Measurements from ENCODE around the gene NDFIP2. TPM values are rescaled to one million over a fixed set of nuclear protein-coding genes. Genes with fewer than 3 reads are reported as not detected.
A peak's percentile ranks its signal among the peaks of the same experiment; 100 is the strongest.

NDFIP2 gene
- total and polyA plus RNA-seq, 5 donors from 2014 or later = 2.9 to 5.4 (median 4.7) TPM

GRCh38 chr13:79442221-79442620 lies 38.7 kb upstream of the NDFIP2 start:
- Histone ChIP-seq H3K4me1 (ENCODE audit: control insufficient read depth, insufficient read depth, low read length, poor library complexity, severe bottlenecking) (no peaks in the 10 kb centered on the region), H3K9me3 (ENCODE audit: control insufficient read depth in 2 of 2, low read length in 2 of 2) (no peaks in the 10 kb centered on the region), H3K4me3 (ENCODE audit: low read depth, low read length) (no peak overlapping the region), H3K36me3 (ENCODE audit: control insufficient read depth, insufficient read depth, low read length) (no peaks in the 10 kb centered on the region), H3K27me3 (ENCODE audit: control insufficient read depth, insufficient read depth, low read length) (no peaks in the 10 kb centered on the region), H3K27ac (ENCODE audit: insufficient read depth, low read length, poor library complexity, severe bottlenecking) (no peak overlapping the region)
- Mint-ChIP-seq H3K27ac (no peak overlapping the region), H3K9me3 (no peaks in the 10 kb centered on the region), H3K4me1 (peaks cover 0 to 10% (median 3%) of the 10 kb centered on the region in 4 donors), H3K27me3 (no peaks in the 10 kb centered on the region), H3K4me3 (no peak overlapping the region), H3K36me3 (no peaks in the 10 kb centered on the region)
- ATAC-seq (ENCODE audit: low read depth in 2 of 2) (no peak), DNase-seq (no peak)

- Mint-ChIP-seq H3K4me1 (peaks cover 0 to 14% (median 3%) of the 10 kb centered on the region in 4 donors), H3K36me3 (no peaks in the 10 kb centered on the region), H3K27ac (no peak overlapping the region), H3K27me3 (no peaks in the 10 kb centered on the region), H3K4me3 (no peak overlapping the region), H3K9me3 (no peaks in the 10 kb centered on the region)
- Histone ChIP-seq H3K27ac (ENCODE audit: insufficient read depth, low read length, poor library complexity, severe bottlenecking) (no peak overlapping the region), H3K27me3 (ENCODE audit: control insufficient read depth, insufficient read depth, low read length) (no peaks in the 10 kb centered on the region), H3K9me3 (ENCODE audit: control insufficient read depth in 2 of 2, low read length in 2 of 2) (no peaks in the 10 kb centered on the region), H3K4me3 (ENCODE audit: low read depth, low read length) (no peak overlapping the region), H3K36me3 (ENCODE audit: control insufficient read depth, insufficient read depth, low read length) (no peaks in the 10 kb centered on the region), H3K4me1 (ENCODE audit: control insufficient read depth, insufficient read depth, low read length, poor library complexity, severe bottlenecking) (no peaks in the 10 kb centered on the region)
- DNase-seq = no peak
- no peak for ATAC-seq (ENCODE audit: low read depth in 2 of 2)
These were observed 38.2 kb upstream of the NDFIP2 start for GRCh38 chr13:79442706-79443105.

GRCh38 chr13:79445968-79446645 lies 34.8 kb upstream of the NDFIP2 start:
- no peaks in the 10 kb centered on the region for H3K27me3 Mint-ChIP-seq
- H3K9me3 ChIP-seq (ENCODE audit: control insufficient read depth in 2 of 2, low read length in 2 of 2) = no peaks in the 10 kb centered on the region
- H3K27ac Mint-ChIP-seq = peak overlapping the region in 1 of 3 donors; percentile 62
- H3K4me3 ChIP-seq (ENCODE audit: low read depth, low read length) = no peak overlapping the region
- no peaks in the 10 kb centered on the region for H3K27me3 ChIP-seq (ENCODE audit: control insufficient read depth, insufficient read depth, low read length)
- ATAC-seq (ENCODE audit: low read depth in 2 of 2) (no peak), DNase-seq (peak in 1 of 3 donors; percentile 12)
- no peaks in the 10 kb centered on the region for H3K36me3 ChIP-seq (ENCODE audit: control insufficient read depth, insufficient read depth, low read length)
- H3K9me3 Mint-ChIP-seq = peaks cover 0 to 1% (median 0%) of the 10 kb centered on the region in 7 donors
- peaks cover 9 to 26% (median 21%) of the 10 kb centered on the region in 4 donors for H3K4me1 Mint-ChIP-seq
- H3K27ac ChIP-seq (ENCODE audit: insufficient read depth, low read length, poor library complexity, severe bottlenecking) = no peak overlapping the region
- H3K4me3 Mint-ChIP-seq = no peak overlapping the region
- no peaks in the 10 kb centered on the region for H3K36me3 Mint-ChIP-seq
- peaks cover 18% of the 10 kb centered on the region for H3K4me1 ChIP-seq (ENCODE audit: control insufficient read depth, insufficient read depth, low read length, poor library complexity, severe bottlenecking)

GRCh38 chr13:79447141-79447540 lies 33.8 kb upstream of the NDFIP2 start:
- H3K36me3 ChIP-seq (ENCODE audit: control insufficient read depth, insufficient read depth, low read length) = no peaks in the 10 kb centered on the region
- Mint-ChIP-seq H3K4me1 (peaks cover 11 to 36% (median 30%) of the 10 kb centered on the region in 4 donors), H3K9me3 (peaks cover 0 to 1% (median 0%) of the 10 kb centered on the region in 7 donors), H3K36me3 (no peaks in the 10 kb centered on the region), H3K27me3 (no peaks in the 10 kb centered on the region), H3K4me3 (no peak overlapping the region), H3K27ac (no peak overlapping the region)
- no peak for DNase-seq
- H3K4me3 ChIP-seq (ENCODE audit: low read depth, low read length) = no peak overlapping the region
- H3K4me1 ChIP-seq (ENCODE audit: control insufficient read depth, insufficient read depth, low read length, poor library complexity, severe bottlenecking) = peaks cover 28% of the 10 kb centered on the region
- no peaks in the 10 kb centered on the region for H3K9me3 ChIP-seq (ENCODE audit: control insufficient read depth in 2 of 2, low read length in 2 of 2)
- no peak overlapping the region for H3K27ac ChIP-seq (ENCODE audit: insufficient read depth, low read length, poor library complexity, severe bottlenecking)
- ATAC-seq (ENCODE audit: low read depth in 2 of 2) = no peak
- no peaks in the 10 kb centered on the region for H3K27me3 ChIP-seq (ENCODE audit: control insufficient read depth, insufficient read depth, low read length)

- H3K4me1 ChIP-seq (ENCODE audit: control insufficient read depth, insufficient read depth, low read length, poor library complexity, severe bottlenecking) = peaks cover 32% of the 10 kb centered on the region
- H3K27me3 ChIP-seq (ENCODE audit: control insufficient read depth, insufficient read depth, low read length) = no peaks in the 10 kb centered on the region
- no peaks in the 10 kb centered on the region for H3K9me3 ChIP-seq (ENCODE audit: control insufficient read depth in 2 of 2, low read length in 2 of 2)
- H3K4me3 Mint-ChIP-seq = no peak overlapping the region
- H3K27me3 Mint-ChIP-seq = no peaks in the 10 kb centered on the region
- H3K4me1 Mint-ChIP-seq = peaks cover 16 to 41% (median 36%) of the 10 kb centered on the region in 4 donors
- H3K36me3 ChIP-seq (ENCODE audit: control insufficient read depth, insufficient read depth, low read length) = no peaks in the 10 kb centered on the region
- no peak overlapping the region for H3K27ac Mint-ChIP-seq
- H3K9me3 Mint-ChIP-seq = peaks cover 0 to 1% (median 0%) of the 10 kb centered on the region in 7 donors
- no peak overlapping the region for H3K27ac ChIP-seq (ENCODE audit: insufficient read depth, low read length, poor library complexity, severe bottlenecking)
- no peak overlapping the region for H3K4me3 ChIP-seq (ENCODE audit: low read depth, low read length)
- no peak for DNase-seq
- ATAC-seq (ENCODE audit: low read depth in 2 of 2) = no peak
- H3K36me3 Mint-ChIP-seq = no peaks in the 10 kb centered on the region
These were observed 33.2 kb upstream of the NDFIP2 start for GRCh38 chr13:79447741-79448140.

- Histone ChIP-seq H3K4me3 (ENCODE audit: low read depth, low read length) (no peak overlapping the region), H3K27ac (ENCODE audit: insufficient read depth, low read length, poor library complexity, severe bottlenecking) (no peak overlapping the region), H3K36me3 (ENCODE audit: control insufficient read depth, insufficient read depth, low read length) (no peaks in the 10 kb centered on the region), H3K9me3 (ENCODE audit: control insufficient read depth in 2 of 2, low read length in 2 of 2) (no peaks in the 10 kb centered on the region), H3K27me3 (ENCODE audit: control insufficient read depth, insufficient read depth, low read length) (no peaks in the 10 kb centered on the region), H3K4me1 (ENCODE audit: control insufficient read depth, insufficient read depth, low read length, poor library complexity, severe bottlenecking) (peaks cover 32% of the 10 kb centered on the region)
- Mint-ChIP-seq H3K27ac (no peak overlapping the region), H3K36me3 (no peaks in the 10 kb centered on the region), H3K9me3 (peaks cover 0 to 1% (median 0%) of the 10 kb centered on the region in 7 donors), H3K27me3 (no peaks in the 10 kb centered on the region), H3K4me1 (peaks cover 16 to 45% (median 38%) of the 10 kb centered on the region in 4 donors), H3K4me3 (no peak overlapping the region)
- ATAC-seq (ENCODE audit: low read depth in 2 of 2) (no peak), DNase-seq (peak in 1 of 3 donors; percentile 21)
These were observed 32.5 kb upstream of the NDFIP2 start for GRCh38 chr13:79448413-79448812.

GRCh38 chr13:79450110-79450509 lies 30.8 kb upstream of the NDFIP2 start:
- H3K4me1 Mint-ChIP-seq = peaks cover 18 to 48% (median 38%) of the 10 kb centered on the region in 4 donors
- no peak for DNase-seq

GRCh38 chr13:79451500-79451962 lies 29.4 kb upstream of the NDFIP2 start:
- peak overlapping the region; percentile 16 to 67 (median 32) for H3K4me3 Mint-ChIP-seq
- DNase-seq (peak; percentile 54 to 92 (median 56)), ATAC-seq (ENCODE audit: low read depth in 2 of 2) (peak; percentile 100)
- H3K27me3 Mint-ChIP-seq = no peaks in the 10 kb centered on the region
- peaks cover 18 to 48% (median 32%) of the 10 kb centered on the region in 4 donors for H3K4me1 Mint-ChIP-seq
- no peaks in the 10 kb centered on the region for H3K36me3 Mint-ChIP-seq
- peak overlapping the region; percentile 62 for H3K27ac ChIP-seq (ENCODE audit: insufficient read depth, low read length, poor library complexity, severe bottlenecking)
- no peaks in the 10 kb centered on the region for H3K27me3 ChIP-seq (ENCODE audit: control insufficient read depth, insufficient read depth, low read length)
- peak overlapping the region; percentile 50 to 98 (median 77) for H3K27ac Mint-ChIP-seq
- no peaks in the 10 kb centered on the region for H3K36me3 ChIP-seq (ENCODE audit: control insufficient read depth, insufficient read depth, low read length)
- no peaks in the 10 kb centered on the region for H3K9me3 ChIP-seq (ENCODE audit: control insufficient read depth in 2 of 2, low read length in 2 of 2)
- H3K4me3 ChIP-seq (ENCODE audit: low read depth, low read length) = peak overlapping the region; percentile 45
- H3K9me3 Mint-ChIP-seq = peaks cover 0 to 1% (median 0%) of the 10 kb centered on the region in 7 donors
- H3K4me1 ChIP-seq (ENCODE audit: control insufficient read depth, insufficient read depth, low read length, poor library complexity, severe bottlenecking) = peaks cover 32% of the 10 kb centered on the region

More at GRCh38 chr13:79450110-79450509, 30.8 kb upstream of the NDFIP2 start:
- H3K27ac ChIP-seq (ENCODE audit: insufficient read depth, low read length, poor library complexity, severe bottlenecking) = no peak overlapping the region
- no peak for ATAC-seq (ENCODE audit: low read depth in 2 of 2)
- H3K27me3 ChIP-seq (ENCODE audit: control insufficient read depth, insufficient read depth, low read length) = no peaks in the 10 kb centered on the region
- no peak overlapping the region for H3K4me3 ChIP-seq (ENCODE audit: low read depth, low read length)
- H3K9me3 Mint-ChIP-seq = peaks cover 0 to 1% (median 0%) of the 10 kb centered on the region in 7 donors
- no peaks in the 10 kb centered on the region for H3K27me3 Mint-ChIP-seq
- H3K36me3 ChIP-seq (ENCODE audit: control insufficient read depth, insufficient read depth, low read length) = no peaks in the 10 kb centered on the region
- H3K27ac Mint-ChIP-seq = no peak overlapping the region
- H3K36me3 Mint-ChIP-seq = no peaks in the 10 kb centered on the region
- no peaks in the 10 kb centered on the region for H3K9me3 ChIP-seq (ENCODE audit: control insufficient read depth in 2 of 2, low read length in 2 of 2)
- H3K4me3 Mint-ChIP-seq = no peak overlapping the region
- peaks cover 32% of the 10 kb centered on the region for H3K4me1 ChIP-seq (ENCODE audit: control insufficient read depth, insufficient read depth, low read length, poor library complexity, severe bottlenecking)
